Hematopoietic multipotent progenitor cell treated with erythropoietin and hydrocortisone succinate and interleukin-3 and kit ligand, for 8 days (in vitro differentiated cells): Measurements from ENCODE around the gene ZMYM3.
"Not testable (repeated sequence)": the region's sequence is repeated elsewhere in the genome, so short reads cannot be mapped to it uniquely, and the experiment has no call there.

ENCODE experiments used
- DNase-seq: peaks from one replicate; pipeline ENCODE4 v3.0.0-alpha.2; 2015

The ZMYM3 gene

DNA sequence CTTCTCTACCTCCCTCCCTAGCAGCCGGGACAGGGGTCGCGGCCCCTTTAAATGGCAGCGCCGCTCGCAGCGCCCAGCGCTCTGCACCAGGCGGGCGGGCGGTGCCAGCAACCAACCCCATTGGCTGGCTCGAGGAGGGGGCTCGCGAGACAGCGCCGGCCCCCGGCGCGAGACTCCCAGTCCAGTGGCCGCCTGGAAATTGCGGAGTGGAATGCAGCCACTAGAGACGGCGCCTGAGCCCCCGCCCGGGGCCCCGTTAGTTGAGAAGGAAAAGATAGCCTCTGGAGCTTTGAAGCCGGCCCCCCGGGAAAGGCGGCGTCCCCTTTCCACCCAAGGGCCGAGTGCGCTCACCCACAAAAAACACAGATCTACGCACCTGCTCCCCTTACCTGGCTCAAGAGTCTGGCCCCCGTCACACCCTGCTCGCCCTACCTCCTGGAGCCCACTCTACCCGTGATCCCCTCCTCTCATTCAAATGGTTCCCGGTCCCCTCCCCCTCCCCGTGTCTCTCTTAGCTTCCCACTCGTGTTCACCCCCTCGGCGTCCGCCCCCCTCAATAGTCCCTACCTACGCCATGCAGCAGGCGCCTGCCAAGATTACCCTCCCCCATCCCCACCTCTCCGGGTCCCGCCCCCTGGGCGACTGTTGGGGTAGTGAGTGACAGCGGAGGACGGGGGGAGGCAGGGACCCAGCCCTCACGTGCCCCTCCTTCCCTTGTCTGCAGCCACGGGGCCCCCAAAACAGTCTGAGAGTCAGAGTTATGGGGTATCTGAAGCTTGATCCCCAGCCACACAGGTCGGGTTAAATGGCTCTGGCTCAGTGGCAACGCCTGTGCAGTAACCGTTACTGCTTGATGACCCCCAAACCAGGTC lies at the start of gene ZMYM3:
Gene ZMYM3 (minus strand): TSS at position 49 of the 872 bp plus-strand sequence. CDS start 885 bp downstream, outside the sequence.
- peak; percentile 85 for DNase-seq

DNA sequence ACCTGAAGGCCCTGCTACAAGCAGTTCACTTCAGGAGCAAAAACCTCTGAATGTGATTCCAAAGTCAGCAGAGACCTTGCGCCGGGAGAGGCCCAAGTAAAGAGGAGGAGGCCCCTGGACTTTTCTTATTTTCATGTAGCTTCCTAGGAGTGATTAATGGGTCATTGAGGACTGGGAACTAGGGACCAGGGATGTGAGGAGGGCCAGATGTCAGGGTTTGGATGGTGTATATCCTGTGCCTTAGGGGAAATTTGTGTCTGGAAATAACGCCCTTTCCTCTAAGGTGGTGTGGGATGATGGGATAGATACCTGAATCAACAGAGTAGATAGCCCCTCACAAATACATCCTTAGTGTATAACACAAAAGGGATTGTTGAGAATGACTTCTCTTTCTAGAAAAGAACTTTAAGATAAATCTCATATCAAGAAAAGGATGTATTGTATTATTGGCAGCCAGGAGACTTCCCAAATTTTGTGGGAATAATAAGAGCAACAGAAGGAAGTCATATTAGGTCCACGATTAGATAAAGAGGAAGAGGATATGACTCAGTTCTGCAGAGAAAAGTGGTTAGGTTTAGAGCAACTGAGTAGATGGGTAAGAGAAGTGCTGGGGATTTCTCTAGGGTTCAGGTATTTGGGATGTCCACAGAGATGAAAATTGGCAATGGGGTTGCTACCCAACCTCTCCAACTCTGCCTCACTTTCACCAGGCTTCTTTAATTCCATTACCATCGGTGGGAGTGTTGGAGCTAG lies 48.7 kb upstream of the ZMYM3 start:
- no peak for DNase-seq

- DNase-seq, result no peak
Measured at GRCh38 chrX:71301195-71301924, 47.4 kb upstream of the ZMYM3 start, which contains the start of gene ITGB1BP2. ITGB1BP2 (plus strand) TSS chrX:71301750; CDS start chrX:71301807, 57 bp downstream.

DNA sequence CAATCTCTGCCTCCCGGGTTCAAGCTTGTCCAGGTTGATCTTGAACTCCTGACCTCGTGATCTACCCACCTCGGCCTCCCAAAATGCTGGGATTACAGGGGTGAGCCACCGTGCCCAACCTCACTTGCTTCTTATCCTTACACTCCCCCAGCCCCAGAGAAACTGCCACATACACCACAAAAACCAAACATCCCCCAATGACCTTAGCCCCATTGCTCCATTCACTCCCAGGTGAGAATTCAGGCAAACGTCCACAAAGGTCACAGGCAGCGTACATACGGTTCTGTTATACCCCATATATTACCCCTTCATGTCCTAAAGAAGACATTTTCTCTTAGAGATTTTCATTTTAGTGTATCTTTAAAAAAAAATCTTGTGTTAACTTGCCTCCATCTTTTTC lies 46.6 kb upstream of the ZMYM3 start:
- DNase-seq, result not testable (repeated sequence)

- not testable (repeated sequence) for DNase-seq
Measured at GRCh38 chrX:71300064-71300463, 46.1 kb upstream of the ZMYM3 start.

DNA sequence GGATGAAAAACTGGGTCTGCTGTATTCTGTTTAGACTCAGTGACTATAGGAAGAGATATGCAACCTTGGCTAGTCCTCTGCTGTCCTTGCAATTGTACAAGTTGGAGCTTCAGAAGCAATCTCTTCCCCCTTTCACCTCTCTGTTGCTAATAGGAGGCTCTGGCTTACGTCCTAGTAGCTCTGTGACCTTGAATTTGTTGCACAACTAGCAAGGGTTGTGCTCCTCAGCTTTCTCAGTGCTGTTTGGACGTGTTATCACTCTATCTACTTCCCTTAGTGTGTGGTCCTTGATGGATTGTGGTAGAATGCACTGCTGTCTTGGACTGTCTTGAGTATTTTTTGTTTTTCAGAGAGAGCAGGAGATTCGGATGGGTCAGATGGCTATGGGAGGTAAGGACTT lies 44.2 kb upstream of the ZMYM3 start:
- no peak for DNase-seq

GRCh38 chrX:71296806-71297205 lies 42.9 kb upstream of the ZMYM3 start:
- no peak for DNase-seq

GRCh38 chrX:71292669-71293365 lies 38.9 kb upstream of the ZMYM3 start:
- no peak for DNase-seq

DNA sequence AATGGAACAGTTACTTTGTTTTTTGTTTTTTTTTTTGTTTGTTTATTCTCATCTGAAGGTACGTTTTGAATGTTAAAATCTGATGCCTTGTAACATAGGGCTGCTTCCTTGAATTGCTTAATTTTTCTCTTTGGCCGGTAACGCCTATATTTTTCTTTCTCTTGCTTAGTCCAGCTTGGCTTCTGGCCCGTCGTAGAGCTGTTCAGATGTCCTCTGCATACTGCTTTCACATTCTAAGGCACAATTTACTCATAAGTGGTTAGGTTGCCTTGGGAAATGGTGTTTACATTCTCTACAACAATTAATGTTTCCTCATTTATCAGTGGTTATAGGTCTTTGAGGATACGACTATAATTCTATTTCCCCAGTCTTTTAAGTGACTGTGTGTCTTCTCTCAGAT lies 37.4 kb upstream of the ZMYM3 start:
- no peak for DNase-seq

DNA sequence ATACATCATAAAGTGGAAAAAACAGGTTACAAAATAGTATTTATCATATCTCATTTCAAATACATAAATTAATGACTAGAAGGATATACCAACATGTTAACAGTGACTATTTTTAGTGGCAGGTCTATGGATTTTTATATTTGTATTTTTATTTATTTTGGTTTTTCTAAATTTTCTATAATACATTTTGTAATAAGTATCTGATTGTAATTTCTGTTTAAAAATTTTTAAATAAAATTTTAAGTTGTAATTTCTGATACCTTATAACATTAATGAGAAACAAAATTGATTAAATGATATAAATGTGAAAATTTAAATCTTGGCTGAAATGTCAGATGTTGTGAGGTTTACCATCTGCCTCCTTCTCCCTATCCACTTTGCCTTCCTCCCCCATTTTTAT lies 32.0 kb upstream of the ZMYM3 start:
- no peak for DNase-seq

DNA sequence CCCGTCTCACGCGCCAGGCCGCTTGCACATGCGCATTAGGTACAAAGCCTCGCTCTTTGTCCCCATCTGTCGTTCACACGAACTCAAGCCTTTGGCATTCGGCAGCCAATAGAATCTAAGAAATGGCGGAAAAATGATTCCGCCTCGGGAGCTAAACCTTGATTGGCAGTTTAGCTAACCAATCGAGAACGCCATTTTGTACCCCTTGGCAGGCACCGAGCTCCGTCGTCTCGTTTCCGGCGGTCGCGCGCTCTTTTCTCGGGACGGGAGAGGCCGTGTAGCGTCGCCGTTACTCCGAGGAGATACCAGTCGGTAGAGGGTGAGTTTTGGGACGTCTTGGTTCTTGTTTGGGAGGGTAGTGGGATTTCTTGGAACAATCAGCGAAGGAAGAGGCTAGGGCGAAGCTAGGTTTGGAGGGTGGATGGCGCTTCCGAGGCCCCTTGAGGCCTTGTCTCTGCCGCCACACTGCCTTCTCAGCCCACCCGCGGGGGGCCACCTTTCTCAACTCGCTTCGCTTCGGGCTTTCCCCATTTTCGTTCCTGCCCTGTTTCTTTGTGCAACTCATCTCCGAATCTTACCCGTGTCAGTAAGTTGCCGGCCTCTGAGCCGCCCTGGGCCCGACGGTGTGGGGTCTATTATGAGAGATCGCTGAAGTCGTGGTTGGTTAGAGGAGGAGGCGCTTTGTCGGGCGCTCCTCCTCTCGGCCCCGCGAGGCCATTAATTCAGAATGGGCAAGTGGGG lies 29.6 kb upstream of the ZMYM3 start, which contains the start of gene NONO:
Gene NONO (plus strand): TSS at position 233 of the 741 bp plus-strand sequence. CDS start 7,003 bp downstream, outside the sequence.
- DNase-seq, result peak; percentile 99

DNA sequence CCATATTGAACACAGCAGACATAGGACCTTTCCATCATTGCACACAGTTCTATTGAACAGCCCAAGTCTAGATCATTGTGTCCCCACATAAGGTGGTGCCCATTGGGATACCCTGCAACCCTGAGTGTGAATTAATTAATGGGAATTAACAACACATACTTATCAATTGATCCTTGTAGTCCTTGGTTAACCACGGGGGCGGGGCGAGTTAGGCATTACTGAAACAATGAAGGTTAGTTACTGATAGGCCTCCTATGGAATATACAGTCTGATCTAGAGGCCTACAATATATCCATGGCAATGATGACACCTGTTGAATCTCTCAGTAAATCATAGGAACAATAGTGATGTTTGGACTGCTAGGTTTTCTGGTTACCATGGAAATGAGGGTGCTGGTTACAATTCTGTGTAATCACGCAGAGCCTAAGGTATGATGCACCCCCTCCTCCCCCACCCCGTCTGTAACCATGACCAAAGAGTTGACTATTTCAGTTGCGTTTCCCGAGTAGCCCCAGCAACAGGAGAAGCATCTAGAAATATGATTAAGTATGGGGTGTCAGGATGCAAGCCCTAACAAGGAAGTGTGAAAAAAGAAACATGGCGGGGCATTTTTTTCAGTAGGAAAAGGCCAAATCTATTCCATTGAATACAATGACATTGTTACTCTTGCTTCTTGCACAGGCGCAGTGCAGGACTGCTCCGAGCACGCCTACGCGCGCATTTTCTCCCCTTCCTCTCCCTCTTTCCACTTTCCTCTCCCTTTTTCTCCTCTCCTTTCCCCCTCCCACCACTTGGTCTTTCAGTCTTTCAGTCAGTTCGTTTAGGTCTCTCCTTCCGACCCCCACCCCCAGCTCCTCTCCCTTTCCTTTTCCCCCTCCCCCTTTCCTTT lies 28.8 kb upstream of the ZMYM3 start:
- peak; percentile 32 for DNase-seq

DNA sequence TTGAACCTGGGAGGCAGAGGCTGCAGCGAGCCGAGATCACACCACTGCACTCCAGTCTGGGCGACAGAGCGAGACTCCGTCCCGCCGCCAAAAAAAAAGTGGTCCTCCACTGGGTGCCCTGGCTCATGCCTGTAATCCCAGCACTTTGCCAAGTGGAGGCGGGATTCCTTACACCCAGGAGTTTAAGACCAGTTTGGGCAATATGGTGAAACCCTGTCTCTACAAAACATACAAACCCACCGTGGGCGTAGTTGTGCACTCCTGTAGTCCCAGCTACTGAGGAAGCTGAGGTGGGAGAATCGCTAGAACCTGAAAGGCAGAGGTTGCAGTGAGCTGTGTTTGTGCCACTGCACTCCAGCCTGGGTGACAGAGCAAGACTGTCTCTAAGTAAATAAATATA lies 27.4 kb upstream of the ZMYM3 start:
- DNase-seq, result not testable (repeated sequence)

GRCh38 chrX:71272313-71272712 lies 18.4 kb upstream of the ZMYM3 start:
- not testable (repeated sequence) for DNase-seq

- DNase-seq, result no peak
Measured at GRCh38 chrX:71269801-71270395, 16.0 kb upstream of the ZMYM3 start.

DNA sequence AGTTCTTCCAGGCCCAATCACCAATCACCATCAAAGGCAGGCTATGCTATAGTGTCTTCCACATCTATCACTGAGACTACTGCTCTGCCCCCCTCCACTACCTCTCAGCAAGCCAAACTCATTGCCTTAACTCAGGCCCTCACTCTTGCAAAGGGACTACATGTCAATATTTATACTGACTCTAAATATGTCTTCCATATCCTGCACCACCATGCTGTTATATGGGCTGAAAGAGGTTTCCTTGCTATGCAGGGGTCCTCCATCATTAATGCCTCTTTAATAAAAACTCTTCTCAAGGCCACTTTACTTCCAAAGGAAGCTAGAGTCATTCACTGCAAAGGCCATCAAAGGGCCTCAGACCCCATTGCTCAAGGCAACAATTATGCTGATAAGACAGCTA lies 14.7 kb upstream of the ZMYM3 start:
- DNase-seq, result not testable (repeated sequence)

- DNase-seq, result no peak
Measured at GRCh38 chrX:71256856-71257255, 2.9 kb upstream of the ZMYM3 start.

DNA sequence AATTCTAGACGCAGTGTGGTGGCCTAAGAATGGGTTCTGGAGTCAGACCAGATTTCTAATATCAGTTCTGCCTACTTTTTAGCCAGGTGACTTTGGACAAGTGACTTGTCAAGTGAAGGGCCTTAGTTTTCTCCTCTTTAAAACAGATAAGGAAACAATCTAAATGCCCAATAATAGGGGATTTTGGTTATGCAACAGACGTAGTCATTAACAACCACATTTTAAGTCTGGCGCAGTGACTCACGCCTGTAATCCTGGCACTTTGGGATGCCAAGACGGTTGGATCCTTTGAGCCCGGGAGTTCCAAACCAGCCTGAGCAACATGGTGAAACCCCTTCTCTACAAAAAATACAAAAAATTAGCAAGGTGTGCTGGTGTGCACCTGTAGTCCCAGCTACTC lies 2.1 kb upstream of the ZMYM3 start:
- no peak for DNase-seq

GRCh38 chrX:71253253-71254091 lies 468 bp downstream of the ZMYM3 start:
- DNase-seq, result peak; percentile 50
